Activated CD4-positive, alpha-beta T cell treated with anti-CD3 and anti-CD28 coated beads for 48 hours (primary cell): ENCODE results near the gene TTLL5.
"Not testable (repeated sequence)": the region's sequence is repeated elsewhere in the genome, so short reads cannot be mapped to it uniquely, and the experiment has no call there.

Source experiments
- DNase-seq: peaks from one replicate; pipeline ENCODE4 v3.0.0-alpha.2; 2020

TTLL5 gene

DNA sequence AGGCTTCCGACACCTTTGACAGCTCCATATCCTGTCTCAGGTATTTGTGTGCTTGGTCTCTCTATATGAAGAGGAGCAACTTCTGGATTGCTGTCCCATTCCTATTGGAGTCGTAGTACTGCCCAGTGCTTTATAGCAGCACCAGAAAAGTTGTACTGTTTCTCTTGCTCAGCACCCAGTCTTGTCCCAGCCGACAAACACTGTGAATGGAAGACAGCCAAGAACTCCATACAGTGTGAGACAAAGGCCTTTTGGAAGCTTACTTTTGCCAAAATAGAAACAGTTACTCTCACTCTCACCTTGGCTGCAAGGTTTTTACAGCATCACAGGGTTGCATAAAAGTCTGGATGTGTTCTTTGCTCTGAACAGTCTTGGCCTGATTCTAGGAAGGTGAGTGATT, 215.5 kb downstream of the TTLL5 start:
- DNase-seq, result no peak

DNA sequence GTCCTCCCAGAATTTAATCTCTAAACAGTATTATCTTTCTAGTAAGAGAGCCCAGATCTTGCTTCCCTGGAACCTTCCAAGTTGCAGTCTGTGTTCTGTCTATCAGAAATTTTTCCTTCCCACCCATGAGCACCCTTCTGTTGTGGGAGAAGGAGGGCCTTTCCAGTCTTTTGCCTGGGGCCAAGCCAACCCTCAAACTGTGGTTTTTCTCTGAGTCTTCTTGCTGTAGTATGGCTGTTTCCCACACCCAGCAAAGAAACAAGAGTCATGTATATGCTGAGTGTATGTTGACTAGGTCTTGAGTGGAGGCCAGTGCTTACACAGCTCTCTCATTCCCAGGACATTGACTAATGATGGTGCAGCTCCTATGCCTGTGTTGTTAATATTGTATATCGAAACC, 216.2 kb downstream of the TTLL5 start:
- no peak for DNase-seq

DNA sequence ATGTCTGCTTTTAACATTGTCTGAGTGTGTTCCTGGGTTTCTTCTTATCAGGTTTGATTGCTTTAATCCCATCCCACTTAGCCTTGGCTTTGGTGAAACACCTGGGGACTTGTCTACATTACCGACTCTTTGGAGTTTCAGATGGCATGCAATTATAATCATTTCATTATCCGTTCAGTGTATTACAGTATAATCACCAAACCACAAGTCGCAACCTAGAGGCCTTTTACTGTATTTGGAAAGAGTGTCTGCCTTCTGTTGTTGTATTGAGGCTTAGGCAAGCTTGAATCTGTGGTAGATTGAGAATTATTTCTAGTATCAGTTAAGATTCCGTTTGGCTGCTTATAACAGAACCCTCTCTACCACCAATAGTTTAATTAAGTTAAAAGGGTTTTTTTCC, 216.8 kb downstream of the TTLL5 start:
- DNase-seq, result no peak

DNA sequence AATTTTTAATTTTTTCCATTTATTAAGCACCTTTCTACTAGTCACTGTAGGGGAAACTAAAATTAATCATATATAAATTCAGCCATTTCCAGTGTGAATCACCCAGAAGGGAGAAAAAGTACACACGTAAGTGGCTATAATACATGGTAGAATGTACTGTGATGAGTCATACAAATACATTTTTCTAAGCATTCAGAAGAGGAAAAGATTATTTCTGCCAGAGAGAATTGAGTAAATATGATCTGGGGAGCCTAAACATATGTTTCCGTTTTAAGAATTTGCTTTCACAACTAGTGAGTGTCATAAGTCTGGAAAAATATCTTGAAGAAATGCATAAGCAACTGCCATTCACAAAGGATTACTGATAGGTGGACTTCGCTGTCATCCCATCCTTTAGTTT, 218.0 kb downstream of the TTLL5 start:
- no peak for DNase-seq

DNA sequence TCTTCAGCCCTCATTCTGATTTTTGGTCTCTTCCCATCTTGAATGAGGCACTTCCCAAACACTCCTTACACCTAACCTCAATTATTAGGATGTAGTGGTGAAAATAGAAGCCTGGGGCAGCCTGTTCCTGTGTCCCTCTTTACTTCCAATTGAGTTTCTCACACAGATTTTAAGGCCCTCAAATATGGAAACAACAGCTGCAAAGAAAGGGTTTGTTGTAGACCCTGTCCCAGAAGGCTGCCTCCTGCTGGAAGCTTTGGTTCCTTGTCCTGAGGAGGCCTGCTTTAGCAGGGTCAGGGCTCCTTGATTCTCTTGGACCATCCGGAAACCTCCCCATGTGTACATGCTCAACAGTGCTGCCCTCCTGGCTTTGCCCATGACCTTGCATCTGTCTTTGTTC, 219.5 kb downstream of the TTLL5 start:
- DNase-seq, result no peak

DNA sequence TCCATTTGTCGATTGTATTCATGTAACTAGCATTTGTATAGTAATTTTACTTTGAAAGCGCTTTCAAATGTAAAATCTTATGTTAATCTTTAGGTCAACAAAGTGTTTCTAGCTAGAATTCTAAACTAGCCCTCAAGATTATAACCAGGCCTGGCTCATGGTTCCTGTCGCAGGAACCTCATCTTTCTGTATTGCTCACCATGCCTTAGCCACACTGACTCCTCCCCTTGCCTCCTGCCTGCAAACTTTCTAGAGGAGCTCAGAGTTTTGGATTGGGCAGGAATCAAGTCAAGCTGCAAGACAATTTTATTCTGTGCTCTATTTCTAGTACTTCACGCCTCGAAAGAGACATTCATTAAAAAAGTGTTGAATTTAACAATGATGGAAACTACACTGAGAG, 220.9 kb downstream of the TTLL5 start:
- no peak for DNase-seq

DNA sequence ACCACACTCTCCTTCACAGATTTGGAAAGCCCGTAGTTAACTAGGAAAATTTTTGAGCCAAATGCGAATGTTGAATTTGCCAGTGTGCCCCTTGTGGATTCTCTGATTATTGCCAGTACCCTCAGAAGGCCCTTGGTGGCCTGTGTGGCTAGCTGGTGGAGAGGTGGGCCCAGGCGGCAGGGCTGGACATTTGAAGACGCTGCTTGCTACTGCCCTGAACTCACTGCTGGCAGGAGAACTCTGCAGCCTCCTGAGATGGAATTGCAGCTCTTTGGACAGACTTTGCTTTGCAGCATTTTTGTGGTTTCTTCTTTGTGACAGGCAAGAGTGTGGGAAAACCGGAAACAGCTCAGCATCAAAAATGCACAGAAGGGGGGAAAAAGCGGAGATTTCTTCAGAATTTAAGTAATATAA, 223.2 kb downstream of the TTLL5 start:
- DNase-seq, result no peak

DNA sequence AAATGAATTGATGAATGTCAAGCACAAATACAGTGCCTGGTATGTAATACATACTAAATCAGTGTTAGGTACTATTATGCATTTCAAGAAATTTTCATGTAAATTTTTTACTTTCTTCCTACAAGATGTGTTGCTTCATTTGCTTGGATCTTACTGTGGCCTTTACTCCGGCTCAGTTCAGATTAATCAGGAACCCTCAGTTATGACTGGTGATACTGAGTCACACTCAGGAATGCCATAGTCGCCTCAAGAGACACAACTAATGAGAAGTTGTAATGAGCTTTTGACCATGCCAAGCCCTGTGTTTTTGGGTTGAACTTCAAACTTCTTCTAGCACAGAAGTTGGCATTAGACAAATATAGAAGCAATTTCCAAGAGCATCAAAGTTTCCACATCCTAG, 224.8 kb downstream of the TTLL5 start:
- no peak for DNase-seq

DNA sequence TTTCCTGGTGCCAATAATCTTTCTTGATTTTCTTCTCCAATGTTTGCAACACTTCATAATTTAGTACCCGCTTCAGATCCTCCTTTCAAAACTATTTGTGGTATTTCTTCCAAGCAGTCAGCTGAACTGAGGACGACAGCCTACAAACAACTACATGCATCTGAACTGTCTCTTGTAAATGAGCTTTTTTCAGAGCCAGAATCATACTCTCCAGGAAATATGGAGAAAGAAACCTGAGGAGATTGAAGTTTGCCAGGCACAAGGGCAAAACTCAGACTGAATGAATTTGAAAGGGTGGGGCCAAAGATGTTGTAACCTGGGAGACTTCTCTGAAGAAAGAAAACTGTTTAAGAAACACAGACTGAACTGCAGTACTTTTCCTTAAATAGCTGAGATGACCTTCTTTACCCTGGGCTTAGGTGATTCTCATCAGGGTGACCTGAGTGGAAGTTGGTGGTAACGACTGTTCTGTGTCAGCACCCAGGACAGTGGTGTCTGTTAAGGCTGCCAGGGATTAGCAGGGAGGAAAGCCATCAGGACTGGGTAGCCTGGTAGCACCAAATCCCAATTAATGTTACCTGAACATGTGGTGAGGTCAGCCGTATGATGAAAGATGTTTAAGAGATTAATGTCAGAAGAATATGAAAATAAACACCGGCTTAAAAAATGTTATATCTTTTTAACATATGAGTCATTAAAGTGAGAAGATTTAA, 225.7 kb downstream of the TTLL5 start:
- no peak for DNase-seq

DNA sequence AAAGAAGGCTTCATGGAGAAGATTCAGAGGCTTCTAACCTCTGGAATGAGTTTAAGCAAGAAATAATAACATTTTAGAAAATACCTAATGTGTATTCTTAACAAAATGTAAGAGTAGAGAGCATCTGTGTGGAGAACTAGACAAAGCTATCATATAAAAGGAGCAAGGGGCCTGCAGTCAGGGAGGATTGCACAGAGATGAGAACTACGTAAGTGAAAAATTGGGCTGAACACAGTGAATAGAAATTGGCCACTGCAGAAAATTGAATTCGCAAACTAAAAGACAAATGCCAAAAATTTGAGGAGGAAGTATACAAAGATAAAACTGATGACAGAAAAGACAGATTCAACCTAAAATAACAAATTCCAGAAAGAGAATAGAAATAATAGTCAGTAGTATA, 227.9 kb downstream of the TTLL5 start:
- DNase-seq, result no peak

DNA sequence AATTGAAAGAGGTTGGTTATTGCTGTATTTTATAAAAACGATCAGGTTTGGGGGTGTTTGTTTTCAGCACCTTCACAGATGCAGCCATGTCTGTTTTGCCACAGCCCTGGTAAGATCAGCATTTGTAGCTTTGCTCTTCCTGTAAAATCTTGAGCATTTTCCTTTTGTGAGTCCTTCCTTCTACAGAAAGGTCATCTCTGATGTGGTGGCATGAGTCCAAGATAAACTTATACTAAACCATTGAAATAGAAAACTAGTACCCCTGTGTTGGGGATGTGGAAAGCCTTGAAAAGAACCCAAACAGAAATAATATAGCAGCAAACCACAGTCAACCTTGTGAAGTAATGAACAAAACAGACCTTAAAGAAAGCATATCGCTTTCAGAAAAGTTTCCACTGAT, 235.3 kb downstream of the TTLL5 start:
- no peak for DNase-seq

DNA sequence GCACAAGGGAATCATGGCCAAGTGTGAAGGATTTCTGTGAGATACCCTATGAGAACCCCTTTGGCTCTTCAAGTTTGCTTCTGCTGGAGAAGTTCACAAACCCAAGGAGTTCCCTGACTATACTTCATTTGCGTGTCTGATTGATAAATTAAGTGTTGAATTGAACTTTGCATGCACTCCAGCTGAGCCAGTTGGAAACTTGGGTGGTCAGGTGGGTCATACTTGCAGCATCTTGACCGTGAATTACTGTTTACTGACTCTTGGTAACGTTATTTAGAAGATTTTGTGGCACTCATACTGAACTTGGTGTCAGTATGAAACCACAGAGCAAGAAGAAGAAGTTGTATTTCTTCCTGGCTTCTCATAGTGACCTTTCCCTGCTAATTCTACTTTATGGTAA, 243.3 kb downstream of the TTLL5 start:
- DNase-seq, result no peak

DNA sequence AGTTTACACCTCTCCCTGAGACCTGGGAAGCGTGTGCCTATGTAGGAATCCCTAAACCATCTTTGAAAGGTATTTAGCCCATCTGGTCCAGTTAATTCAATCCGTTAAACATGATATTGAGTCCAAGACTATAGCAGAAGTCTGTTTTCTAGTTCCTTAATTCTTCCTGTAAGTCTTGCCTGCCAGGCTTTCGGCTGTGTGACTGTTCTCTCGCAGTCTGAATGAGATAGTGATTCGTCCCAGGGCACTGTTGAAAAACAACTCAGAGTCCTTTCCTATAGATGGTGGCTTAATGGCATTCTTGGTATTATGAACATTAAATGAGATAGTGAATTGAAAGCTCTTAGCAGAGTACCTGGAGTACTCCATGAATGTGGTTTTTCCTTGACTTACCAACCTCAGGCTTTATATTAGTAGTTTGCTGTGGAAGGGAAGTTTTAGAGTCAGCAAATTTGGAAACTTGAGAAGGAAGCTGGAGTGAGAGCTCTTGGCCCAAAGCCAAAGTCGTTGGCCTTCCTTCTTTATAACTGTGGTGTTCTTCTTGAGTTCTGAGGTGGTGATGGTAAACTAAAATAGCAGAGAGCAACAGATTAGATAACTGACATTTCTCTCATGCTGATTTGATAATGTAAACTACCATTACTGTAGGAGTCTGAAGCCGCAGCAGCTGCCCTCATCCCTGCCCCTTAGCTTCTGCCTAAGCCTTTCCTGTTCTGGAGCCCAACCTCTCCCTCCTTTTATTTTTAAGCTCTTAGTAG, 244.3 kb downstream of the TTLL5 start:
- no peak for DNase-seq

DNA sequence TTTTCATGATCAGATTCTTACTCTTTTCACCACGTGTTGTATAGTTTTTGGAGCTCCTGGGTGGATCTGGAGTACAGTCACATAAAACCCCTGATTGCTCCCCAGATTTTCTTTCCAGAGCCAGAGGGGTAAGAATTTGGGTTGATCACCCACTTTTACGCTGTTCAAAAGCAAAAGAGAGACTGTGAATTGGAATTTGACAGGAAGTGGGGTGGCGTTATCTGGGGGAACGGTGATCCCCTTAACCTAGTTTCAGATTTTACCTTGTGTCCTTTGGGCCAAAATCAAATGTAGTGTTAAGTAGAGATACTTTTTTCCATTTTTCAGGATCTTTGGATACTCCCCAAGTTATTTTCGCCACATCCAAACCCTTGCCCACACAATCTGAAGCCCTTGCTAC, 245.2 kb downstream of the TTLL5 start:
- no peak for DNase-seq

DNA sequence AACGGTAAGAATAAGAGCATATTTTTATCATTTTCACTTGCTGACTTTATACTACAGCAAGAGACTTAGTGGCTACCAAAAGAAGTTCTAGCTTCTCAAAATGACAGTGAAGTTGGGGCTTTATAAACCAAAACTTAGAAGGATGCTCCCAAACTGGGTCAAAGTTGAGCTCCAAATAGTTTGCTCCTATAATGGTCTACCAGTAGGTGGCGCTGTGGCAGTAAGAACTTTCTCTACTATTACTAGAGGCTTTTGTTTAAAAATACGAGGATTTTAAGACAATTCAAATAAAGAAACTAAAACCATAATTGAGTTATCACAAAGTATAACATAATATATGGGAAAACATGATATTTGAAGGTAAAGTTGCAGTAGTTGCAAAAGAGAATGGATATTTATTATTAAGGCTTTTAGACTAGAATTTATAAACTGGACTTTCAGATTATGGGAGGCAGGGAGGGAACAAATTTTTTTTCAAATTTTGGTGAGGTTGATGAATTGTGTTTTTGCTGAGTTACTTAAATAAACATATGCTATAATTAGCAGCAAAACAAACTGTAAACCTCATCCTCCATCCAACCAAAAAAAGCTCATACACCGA, 245.7 kb downstream of the TTLL5 start:
- DNase-seq, result peak; percentile 80

DNA sequence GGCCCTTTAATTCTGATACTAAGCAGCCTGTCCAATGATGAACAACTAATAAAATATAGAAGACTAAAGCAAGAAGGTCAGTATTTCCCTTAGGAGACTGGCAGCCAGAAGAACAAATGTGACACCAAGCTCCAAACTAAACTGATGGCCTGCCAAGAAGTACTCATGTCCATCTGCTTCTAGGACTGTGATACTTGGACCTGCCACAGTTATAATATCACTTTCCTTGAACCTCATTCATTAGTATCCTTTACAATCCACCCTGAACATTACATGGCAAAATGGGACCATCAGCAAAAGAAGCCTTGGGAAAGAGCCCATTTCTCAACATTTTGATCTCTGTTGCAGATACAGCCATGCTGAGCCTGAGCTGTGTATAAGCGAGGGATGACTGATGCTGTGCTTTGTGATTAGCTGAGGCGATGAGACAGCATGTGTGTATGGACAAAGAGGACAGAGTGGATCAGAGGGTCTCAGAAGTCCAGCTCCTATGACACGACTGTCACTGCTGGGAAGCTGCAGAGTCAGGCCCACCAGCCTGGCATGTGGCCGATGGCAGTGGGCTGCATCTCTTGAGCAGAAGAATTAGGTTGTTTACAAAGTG, 246.8 kb downstream of the TTLL5 start:
- no peak for DNase-seq

DNA sequence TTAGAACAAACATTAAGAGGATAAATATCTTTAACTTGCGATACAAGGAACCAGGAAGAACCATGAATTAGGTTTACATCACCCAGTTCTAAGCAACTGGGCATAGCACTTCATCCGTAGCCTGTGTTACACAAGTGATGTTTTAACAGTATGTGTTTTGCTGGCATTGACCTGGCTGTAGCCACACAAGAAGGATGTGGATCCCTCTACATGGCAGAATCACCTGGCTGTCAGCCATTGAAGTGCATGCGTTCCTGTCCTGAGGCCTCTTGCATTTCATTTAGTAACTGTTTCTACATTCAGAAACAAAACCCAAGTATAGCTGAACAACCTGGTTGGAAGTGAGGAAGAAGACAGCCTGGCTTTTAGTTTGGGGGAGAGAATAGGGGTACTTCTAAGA, 248.6 kb downstream of the TTLL5 start:
- no peak for DNase-seq

DNA sequence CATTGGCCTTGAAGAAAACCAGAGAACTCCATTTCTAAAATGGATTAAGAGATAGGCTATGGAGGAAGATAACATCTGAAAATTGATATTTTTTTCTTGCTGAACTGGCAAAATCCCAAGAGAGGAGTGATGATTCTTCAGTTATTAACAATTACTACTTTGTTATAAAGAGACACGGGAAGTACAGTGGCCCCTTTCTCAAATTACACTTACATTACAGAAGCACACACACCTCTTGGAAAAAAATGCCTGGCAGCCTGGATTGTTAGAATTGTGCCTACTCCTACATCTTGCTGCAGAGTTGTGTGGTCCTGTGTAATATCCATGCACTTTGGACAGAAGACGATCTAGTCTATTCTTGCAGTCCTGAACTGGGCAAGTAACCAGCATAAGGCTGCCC, 249.0 kb downstream of the TTLL5 start:
- no peak for DNase-seq

DNA sequence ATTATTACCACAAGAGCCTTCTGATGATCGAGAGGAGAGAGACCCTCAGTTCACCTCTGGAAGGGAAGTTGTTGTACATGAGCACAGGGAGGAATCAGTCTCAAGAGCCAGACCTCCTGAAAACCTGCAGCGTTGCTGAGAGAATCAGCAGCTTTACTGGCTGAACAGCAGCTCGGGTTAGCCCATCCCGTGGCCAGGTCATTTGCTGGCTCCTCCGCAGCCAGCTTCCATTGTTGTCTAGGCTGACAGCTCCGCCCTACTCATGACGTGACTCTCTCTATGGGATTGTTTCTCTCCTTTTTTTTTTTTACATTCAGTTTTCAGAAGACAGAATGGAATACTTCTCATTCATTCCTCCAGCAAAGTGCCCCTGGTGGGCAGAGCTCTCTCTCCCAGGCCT, 250.8 kb downstream of the TTLL5 start:
- DNase-seq, result no peak

DNA sequence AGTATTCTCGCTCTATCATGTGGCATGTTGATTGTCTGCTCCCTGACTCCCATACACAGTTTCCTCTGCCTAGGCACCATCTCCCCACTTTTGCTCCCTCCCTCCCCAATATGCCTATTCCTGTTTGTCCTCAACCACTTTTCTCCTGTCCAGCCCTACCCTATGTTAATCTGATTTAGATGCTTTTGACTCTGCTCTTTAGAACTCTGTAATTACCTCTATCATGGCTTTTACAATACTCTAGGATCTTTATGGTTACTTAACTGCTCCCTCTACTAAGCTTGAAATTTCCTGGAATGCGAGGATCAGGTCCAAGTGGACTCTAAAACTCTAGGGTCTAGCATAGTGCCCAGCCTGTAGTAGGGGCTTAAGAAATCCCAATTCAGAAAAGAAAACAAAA, 252.1 kb downstream of the TTLL5 start:
- DNase-seq, result no peak

DNA sequence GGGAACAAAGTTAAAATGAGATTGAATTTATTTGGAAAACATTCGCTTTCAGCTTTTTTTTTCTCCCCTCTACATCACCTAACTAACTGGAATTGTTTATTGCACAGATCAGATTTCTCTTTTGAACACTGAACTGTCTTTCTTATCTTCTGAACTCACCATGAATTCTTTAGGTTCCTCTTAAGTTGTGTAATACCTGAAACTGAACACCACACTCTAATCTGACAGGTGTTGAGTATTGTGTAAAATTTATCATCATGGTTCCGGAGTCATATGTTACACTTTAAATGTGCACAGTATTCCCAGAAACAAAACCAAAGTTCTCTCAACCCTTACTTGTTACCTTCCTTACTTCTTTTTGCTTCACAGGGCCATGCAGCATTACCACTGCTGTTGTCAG, 254.0 kb downstream of the TTLL5 start:
- DNase-seq, result no peak

DNA sequence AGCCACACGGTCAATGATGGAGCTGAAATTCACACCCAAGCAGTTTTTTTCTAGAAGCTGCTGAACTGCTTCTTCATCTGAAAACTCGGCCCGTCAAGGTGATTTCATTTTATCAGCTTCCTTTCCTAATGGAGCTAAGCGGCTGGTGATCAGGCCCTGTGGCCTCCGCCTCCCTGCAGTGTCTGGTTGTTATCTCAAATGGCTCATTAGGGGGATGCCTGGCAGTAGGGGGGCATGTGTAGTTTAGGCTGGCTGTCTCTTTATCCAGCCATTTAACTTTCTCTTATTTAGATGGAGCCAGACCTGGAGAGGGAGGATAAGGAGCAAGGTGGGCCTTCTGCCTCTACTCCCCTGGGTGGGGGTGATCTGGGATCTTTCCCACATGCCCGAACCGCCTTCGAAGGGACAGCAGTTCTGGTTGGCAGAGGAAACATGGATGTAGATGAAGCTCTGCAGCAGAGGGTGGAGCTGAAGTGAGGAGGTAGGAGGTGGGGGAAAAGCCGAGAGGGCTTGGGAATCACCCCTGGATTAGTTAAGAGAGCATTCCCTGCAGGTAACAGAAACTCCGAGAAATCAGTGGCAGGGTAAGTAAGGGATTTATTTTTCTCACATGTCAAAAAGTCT, 256.4 kb downstream of the TTLL5 start:
- DNase-seq, result no peak

DNA sequence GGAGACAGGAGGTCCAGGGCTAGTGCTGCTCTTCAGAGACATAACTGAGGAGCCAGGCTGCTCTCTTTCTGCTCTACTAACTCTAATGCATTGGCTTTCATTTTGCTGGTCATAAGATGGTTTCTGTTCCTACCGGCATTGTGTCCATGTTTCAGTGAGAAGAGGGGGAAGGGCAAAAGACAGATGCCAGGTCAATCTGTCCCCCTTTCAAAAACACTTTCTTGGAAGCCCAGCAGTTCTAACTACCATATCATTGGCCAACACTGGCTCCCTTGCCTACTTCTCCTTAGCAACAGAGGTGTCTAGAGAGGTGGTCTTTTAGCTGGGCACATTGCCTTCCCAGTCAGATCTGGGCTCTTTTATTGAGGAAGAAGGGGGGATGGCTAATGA, 256.9 kb downstream of the TTLL5 start:
- no peak for DNase-seq

DNA sequence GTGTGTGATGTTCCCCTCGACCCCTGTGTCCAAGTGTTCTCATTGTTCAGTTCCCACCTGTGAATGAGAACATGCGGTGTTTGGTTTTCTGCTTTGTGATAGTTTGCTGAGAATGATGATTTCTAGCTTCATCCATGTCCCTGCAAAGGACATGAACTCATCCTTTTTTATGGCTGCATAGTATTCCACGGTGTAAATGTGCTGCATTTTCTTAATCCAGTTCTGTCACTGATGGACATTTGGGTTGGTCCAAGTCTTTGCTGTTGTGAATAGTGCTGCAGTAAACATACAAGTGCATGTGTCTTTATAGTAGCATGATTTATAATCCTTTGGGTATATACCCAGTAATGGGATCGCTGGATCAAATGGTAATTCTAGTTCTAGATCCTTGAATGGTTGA, 259.4 kb downstream of the TTLL5 start:
- not testable (repeated sequence) for DNase-seq
